HepG2 (cell line): Measurements from ENCODE around the gene RAB20. TPM values are rescaled to one million over a fixed set of nuclear protein-coding genes. Genes with fewer than 3 reads are reported as not detected.

Source experiments
- ATAC-seq: fragments of 200-7000 bp; cut with Tn5 transposase; 3 replicates; pipeline ENCODE4 v1.9.1; 2020; ENCODE audit warnings: mild to moderate bottlenecking, moderate library complexity
- BruUV-seq: library from RNA; stranded (reverse); fragments of 400-500 nt; replicated peaks from 2 replicates; lab custom pipeline; 2021; lab: Mats Ljungman, UMichigan
- CTCF ChIA-PET: fragments of 300-600 bp; formaldehyde crosslinking; extraction: SDS; loops from one replicate; lab custom pipeline; 2021; ENCODE audit warnings: low total read pairs, inconsistent platforms, low intra/inter-chr PET ratio; lab: Yijun Ruan, JAX
- POLR2A ChIA-PET: fragments of 350-600 bp; sonication (Branson Sonifier 250); formaldehyde crosslinking; loops from one replicate; lab custom pipeline; 2020; ENCODE audit warnings: antibody characterized with exemption, inconsistent platforms; lab: Yijun Ruan, JAX
- DNase-seq: peaks from one replicate; pipeline ENCODE4 v3.0.0-alpha.2; 2015; ENCODE audit warnings: low spot score
- FAIRE-seq: peaks from 3 replicates; lab custom pipeline; 2011; peaks lifted over from hg19 to GRCh38; lab: Jason Lieb, UNC
- H2AFZ ChIP-seq: one replicate; pipeline ENCODE4 v1.6.1; 2011; ENCODE audit warnings: low read length, inconsistent platforms
- H3K27ac ChIP-seq: fragments of 300-600 bp; 3 replicates; pipeline ENCODE4 v1.8.0; 2011; ENCODE audit warnings: mixed run types, mild to moderate bottlenecking, mixed read lengths, low read length, inconsistent platforms; ENCODE audit not compliant: insufficient read depth; ENCODE audit errors: extremely low read length
- H3K27me3 ChIP-seq, 2 experiments: fragments of 200-600 bp in 1 of 2; 2 replicates in 1 of 2; 3 replicates in 1 of 2; pipeline versions ENCODE4 v1.6.0 to v1.8.0; 2011; ENCODE audit warnings: low read length in 2 of 2, mild to moderate bottlenecking in 2 of 2, moderate library complexity in 2 of 2, inconsistent platforms in 1 of 2; ENCODE audit not compliant: insufficient read depth in 2 of 2, control insufficient read depth in 1 of 2
- H3K36me3 ChIP-seq, 2 experiments: fragments of 200-600 bp in 1 of 2; replicated peaks in 1 of 2; 2 replicates in 1 of 2; 3 replicates in 1 of 2; pipeline versions ENCODE4 v1.5.1 to v1.8.0; 2011; ENCODE audit warnings: low read length in 2 of 2, inconsistent platforms in 1 of 2; ENCODE audit not compliant: insufficient read depth in 2 of 2, control insufficient read depth in 1 of 2
- H3K4me1 ChIP-seq: 2 replicates; pipeline ENCODE4 v1.5.1; 2012; ENCODE audit warnings: low read length, inconsistent platforms; ENCODE audit not compliant: insufficient read depth
- H3K4me2 ChIP-seq: 2 replicates; pipeline ENCODE4 v1.6.0; 2011; ENCODE audit warnings: low read depth, low read length, inconsistent platforms
- H3K4me3 ChIP-seq, 3 experiments: fragments of 200-600 bp in 1 of 3; sonication (generic), shearing (Covaris generic) in 1 of 3; replicated peaks in 1 of 3; 2 replicates each; pipeline ENCODE4 v1.5.1; 2011 to 2016; ENCODE audit warnings: low read length in 3 of 3, inconsistent platforms in 2 of 3, low read depth in 2 of 3, mild to moderate bottlenecking in 2 of 3, control low read depth in 1 of 3, mixed read lengths in 1 of 3; ENCODE audit not compliant: insufficient read depth in 1 of 3
- H3K79me2 ChIP-seq: one replicate; pipeline ENCODE4 v1.6.1; 2011; ENCODE audit warnings: low read length, inconsistent platforms; ENCODE audit not compliant: insufficient read depth
- H3K9ac ChIP-seq: 2 replicates; pipeline ENCODE4 v1.6.0; 2011; ENCODE audit warnings: mild to moderate bottlenecking, low read depth, low read length, inconsistent platforms; ENCODE audit not compliant: insufficient read depth
- H3K9me3 ChIP-seq: 2 replicates; pipeline ENCODE4 v1.5.1; 2012; ENCODE audit warnings: mild to moderate bottlenecking, low read length
- H4K20me1 ChIP-seq: 2 replicates; pipeline ENCODE4 v1.6.0; 2011; ENCODE audit warnings: inconsistent platforms, mild to moderate bottlenecking, low read length, moderate library complexity; ENCODE audit not compliant: insufficient read depth
- THAP9 ChIP-seq: sonication (generic); formaldehyde crosslinking; IDR thresholded peaks from 2 replicates; pipeline ENCODE4; 2020; ENCODE audit warnings: missing genetic modification reagents, mild to moderate bottlenecking, borderline replicate concordance
- ZNF691 ChIP-seq: sonication (generic); formaldehyde crosslinking; IDR thresholded peaks from 2 replicates; pipeline ENCODE4 v1.4.0; 2020; ENCODE audit warnings: missing genetic modification reagents, low read depth, mild to moderate bottlenecking, borderline replicate concordance
- WGBS: methylation state at CpG from one replicate; pipeline ENCODE4 v1.1.6; 2017; ENCODE audit warnings: low lambda C conversion rate; 5-methylcytosine and 5-hydroxymethylcytosine counted together
- in situ Hi-C: cut with HindIII; loops from 2 replicates; pipeline ENCODE4 v1.10.0; 2017; ENCODE audit warnings: low pct_unique_long_range_greater_than_20kb; ENCODE audit not compliant: extremely low pct_ligation_motif_present
- intact Hi-C: fragments of 100-400 bp; cut with micrococcal nuclease; formaldehyde crosslinking; loops from one replicate; pipeline ENCODE4 v1.10.0; 2022; ENCODE audit not compliant: unreplicated experiment
- polyA plus RNA-seq, 8 experiments: library from polyadenylated mRNA; depleted of rRNA in 3 of 8; stranded (reverse) in 7 of 8; unstranded in 1 of 8; fragments of >200 nt; fragmentation: Illumina TruSeq in 4 of 8; extraction: Trizol in 4 of 8; gene quantifications; 2 replicates each; pipeline versions ENCODE4 v1.2.1 to v1.2.3, GENCODE V29; 2011 to 2016; ENCODE audit warnings: low read depth in 4 of 8, missing spikeins in 1 of 8, mixed read lengths in 1 of 8; ENCODE audit not compliant: insufficient read depth in 1 of 8
- total RNA-seq, 5 experiments: library from RNA; depleted of rRNA; stranded (reverse); fragments of >200 nt; fragmentation: Illumina TruSeq; extraction: Trizol; gene quantifications; 2 replicates each; pipeline ENCODE4 v1.2.3, GENCODE V29; 2016; ENCODE audit warnings: low read depth in 1 of 5
- TF ChIP-seq, protein P1 (sequence below): sonication (generic); formaldehyde crosslinking; IDR thresholded peaks from 2 replicates; pipeline ENCODE4 v1.4.0; 2020; ENCODE audit warnings: missing genetic modification reagents

The RAB20 gene
- total and polyA plus RNA-seq, 2 of the 13 experiments (the other 11 are each of a cell fraction or from before 2014, with no cell fraction given), result 15.6 to 30.5 TPM

GRCh38 chr13:110518571-110518970 lies 43.0 kb downstream of the RAB20 start:
- Histone ChIP-seq H3K36me3 (peaks cover 8 to 28% of the 10 kb centered on the region in 2 experiments), H3K27ac (no peak overlapping the region), H3K4me2 (no peak overlapping the region), H3K27me3 (no peaks in the 10 kb centered on the region), H3K4me3 (no peak overlapping the region), H3K9ac (no peak overlapping the region), H2AFZ (no peak overlapping the region), H3K9me3 (no peaks in the 10 kb centered on the region), H3K79me2 (no peaks in the 10 kb centered on the region), H3K4me1 (peaks cover 7% of the 10 kb centered on the region; the same call in 1 of the 2 replicates), H4K20me1 (peaks cover 4% of the 10 kb centered on the region)
- intact Hi-C loops, result no loop called here
- no TSS peak for BruUV-seq
- ATAC-seq (no peak), DNase-seq (no peak), FAIRE-seq (no peak)
- POLR2A ChIA-PET, result interaction anchor here (1.2 kb wide), 1 partner anchor 9 kb away, joined by 3 read pairs; no protein-coding TSS in a partner anchor
- in situ Hi-C loops, result no loop called here
- 97% methylated on average over 4 of the region's 11 CpGs for WGBS
- CTCF ChIA-PET, result no interaction called here
- TF ChIP-seq ZNF691 (CRISPR knock-in tag) (no peak), THAP9 (CRISPR knock-in tag) (no peak)
- TF ChIP-seq, protein P1, sequence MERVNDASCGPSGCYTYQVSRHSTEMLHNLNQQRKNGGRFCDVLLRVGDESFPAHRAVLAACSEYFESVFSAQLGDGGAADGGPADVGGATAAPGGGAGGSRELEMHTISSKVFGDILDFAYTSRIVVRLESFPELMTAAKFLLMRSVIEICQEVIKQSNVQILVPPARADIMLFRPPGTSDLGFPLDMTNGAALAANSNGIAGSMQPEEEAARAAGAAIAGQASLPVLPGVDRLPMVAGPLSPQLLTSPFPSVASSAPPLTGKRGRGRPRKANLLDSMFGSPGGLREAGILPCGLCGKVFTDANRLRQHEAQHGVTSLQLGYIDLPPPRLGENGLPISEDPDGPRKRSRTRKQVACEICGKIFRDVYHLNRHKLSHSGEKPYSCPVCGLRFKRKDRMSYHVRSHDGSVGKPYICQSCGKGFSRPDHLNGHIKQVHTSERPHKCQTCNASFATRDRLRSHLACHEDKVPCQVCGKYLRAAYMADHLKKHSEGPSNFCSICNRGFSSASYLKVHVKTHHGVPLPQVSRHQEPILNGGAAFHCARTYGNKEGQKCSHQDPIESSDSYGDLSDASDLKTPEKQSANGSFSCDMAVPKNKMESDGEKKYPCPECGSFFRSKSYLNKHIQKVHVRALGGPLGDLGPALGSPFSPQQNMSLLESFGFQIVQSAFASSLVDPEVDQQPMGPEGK (CRISPR knock-in tag), result no peak
